ENCODE data around the gene AMY2A.

DNA sequence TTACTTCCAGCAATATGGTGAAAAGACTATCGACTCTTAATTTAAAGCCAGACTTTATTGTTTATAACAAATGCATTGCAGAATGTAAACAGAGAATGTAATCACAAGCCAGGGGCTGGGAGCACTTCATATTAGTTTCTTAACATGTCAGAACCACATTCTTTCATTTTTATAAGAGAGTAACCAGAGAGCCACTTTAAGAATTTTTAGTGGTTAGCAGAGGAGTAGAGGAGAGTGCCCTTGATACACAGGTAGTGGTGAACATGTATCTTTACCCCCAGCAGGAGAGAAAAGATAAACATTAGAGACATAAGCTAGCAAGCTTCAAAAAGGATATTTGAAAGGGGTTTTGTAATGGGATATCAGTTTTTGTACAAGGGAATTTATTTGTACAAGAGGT lies 34.8 kb upstream of the AMY2A start:
- no peak for TF ChIP-seq CTCF (IDR thresholded peaks at IDR 0.05)
- TF ChIP-seq POLR2AphosphoS5 (IDR thresholded peaks at IDR 0.05; ENCODE audit: insufficient read depth in 1 of 2, low read depth in 1 of 2): no peak
